Neuronal stem cell (in vitro differentiated cells): ENCODE data around the gene PLA2G2D.

Experiments used
- DNase-seq: peaks from one replicate; pipeline ENCODE4 v3.0.0-alpha.2; 2013; ENCODE audit warnings: low spot score
- H2AFZ ChIP-seq: one replicate; pipeline ENCODE4 v1.6.1; 2013; ENCODE audit warnings: mild to moderate bottlenecking, low read length, inconsistent platforms
- H2AK5ac ChIP-seq: 2 replicates; pipeline ENCODE4 v1.6.1; 2013; ENCODE audit warnings: low read depth, mild to moderate bottlenecking, inconsistent platforms, low read length, moderate library complexity, mixed read lengths
- H2BK120ac ChIP-seq: 2 replicates; pipeline ENCODE4 v1.6.1; 2013; ENCODE audit warnings: low read depth, mild to moderate bottlenecking, inconsistent platforms, low read length, moderate library complexity, mixed read lengths
- H2BK12ac ChIP-seq: one replicate; pipeline ENCODE4 v1.6.1; 2013; ENCODE audit warnings: low read length, inconsistent platforms
- H2BK15ac ChIP-seq: 2 replicates; pipeline ENCODE4 v1.6.1; 2013; ENCODE audit warnings: mild to moderate bottlenecking, low read length, inconsistent platforms, mixed read lengths
- H2BK5ac ChIP-seq: one replicate; pipeline ENCODE4 v1.6.1; 2013; ENCODE audit warnings: inconsistent platforms, mild to moderate bottlenecking, low read length, moderate library complexity
- H3K14ac ChIP-seq: one replicate; pipeline ENCODE4 v1.6.1; 2013; ENCODE audit warnings: low read length, inconsistent platforms
- H3K18ac ChIP-seq: 2 replicates; pipeline ENCODE4 v1.6.1; 2013; ENCODE audit warnings: low read length, inconsistent platforms
- H3K23ac ChIP-seq: 2 replicates; pipeline ENCODE4 v1.6.1; 2013; ENCODE audit warnings: low read depth, mild to moderate bottlenecking, mixed read lengths, low read length, inconsistent platforms; ENCODE audit not compliant: poor library complexity
- H3K27ac ChIP-seq: replicated peaks from 3 replicates; pipeline ENCODE4 v1.5.1; 2013; ENCODE audit warnings: low read length, inconsistent platforms
- H3K27me3 ChIP-seq, 3 experiments: 2 replicates each; pipeline ENCODE4 v1.6.1; 2013; ENCODE audit warnings: low read length in 3 of 3, mild to moderate bottlenecking in 2 of 3, inconsistent platforms in 1 of 3, low read depth in 1 of 3, mixed read lengths in 1 of 3, moderate library complexity in 1 of 3; ENCODE audit not compliant: control insufficient read depth in 3 of 3, insufficient read depth in 3 of 3
- H3K36me3 ChIP-seq, 2 donors: replicated peaks in 1 of 2; 2 replicates each; pipeline ENCODE4 v1.6.1; 2013; ENCODE audit warnings: low read length in 2 of 2; ENCODE audit not compliant: control insufficient read depth in 2 of 2, insufficient read depth in 2 of 2
- H3K4ac ChIP-seq: 2 replicates; pipeline ENCODE4 v1.6.1; 2013; ENCODE audit warnings: inconsistent platforms, mild to moderate bottlenecking, low read length, moderate library complexity
- H3K4me1 ChIP-seq, 2 donors: 1 replicate in 1 of 2; 2 replicates in 1 of 2; pipeline ENCODE4 v1.6.1; 2013; ENCODE audit warnings: low read length in 2 of 2, low read depth in 1 of 2; ENCODE audit not compliant: control insufficient read depth in 2 of 2, insufficient read depth in 1 of 2
- H3K4me2 ChIP-seq: one replicate; pipeline ENCODE4 v1.6.1; 2013; ENCODE audit warnings: mild to moderate bottlenecking, low read length, inconsistent platforms; ENCODE audit not compliant: insufficient read depth, poor library complexity, severe bottlenecking
- H3K4me3 ChIP-seq, 2 donors: 2 replicates each; pipeline ENCODE4 v1.5.1; 2013; ENCODE audit warnings: low read length in 2 of 2, mild to moderate bottlenecking in 2 of 2, inconsistent platforms in 1 of 2, moderate library complexity in 1 of 2
- H3K79me1 ChIP-seq: one replicate; pipeline ENCODE4 v1.6.1; 2013; ENCODE audit warnings: low read depth, mild to moderate bottlenecking, inconsistent platforms, low read length, moderate library complexity
- H3K9ac ChIP-seq: one replicate; pipeline ENCODE4 v1.6.1; 2013; ENCODE audit warnings: mild to moderate bottlenecking, low read depth, low read length, inconsistent platforms; ENCODE audit not compliant: poor library complexity
- H3K9me3 ChIP-seq, 2 donors: replicated peaks in 1 of 2; 2 replicates each; pipeline versions ENCODE3 to v1.6.1; 2013; ENCODE audit warnings: low read length in 2 of 2, mild to moderate bottlenecking in 2 of 2, inconsistent platforms in 1 of 2, low read depth in 1 of 2, mixed read lengths in 1 of 2, moderate library complexity in 1 of 2; ENCODE audit not compliant: control insufficient read depth in 2 of 2, insufficient read depth in 1 of 2
- H4K8ac ChIP-seq: one replicate; pipeline ENCODE4 v1.6.1; 2013; ENCODE audit warnings: low read depth, mild to moderate bottlenecking, inconsistent platforms, low read length, moderate library complexity
- H4K91ac ChIP-seq: one replicate; pipeline ENCODE4 v1.6.1; 2013; ENCODE audit warnings: low read length, low read depth, mild to moderate bottlenecking, inconsistent platforms; ENCODE audit not compliant: poor library complexity
- WGBS, 2 donors: extraction: QIAGEN DNeasy Blood & Tissue Kit; methylation state at CpG; one replicate each; pipeline ENCODE4 v1.1.7; 2013; ENCODE audit warnings: missing lambda C conversion rate in 2 of 2, mixed read lengths in 1 of 2; ENCODE audit not compliant: insufficient read length in 2 of 2, insufficient replicate concordance in 1 of 2; ENCODE audit errors: extremely low coverage in 2 of 2; 5-methylcytosine and 5-hydroxymethylcytosine counted together

Gene PLA2G2D

DNA sequence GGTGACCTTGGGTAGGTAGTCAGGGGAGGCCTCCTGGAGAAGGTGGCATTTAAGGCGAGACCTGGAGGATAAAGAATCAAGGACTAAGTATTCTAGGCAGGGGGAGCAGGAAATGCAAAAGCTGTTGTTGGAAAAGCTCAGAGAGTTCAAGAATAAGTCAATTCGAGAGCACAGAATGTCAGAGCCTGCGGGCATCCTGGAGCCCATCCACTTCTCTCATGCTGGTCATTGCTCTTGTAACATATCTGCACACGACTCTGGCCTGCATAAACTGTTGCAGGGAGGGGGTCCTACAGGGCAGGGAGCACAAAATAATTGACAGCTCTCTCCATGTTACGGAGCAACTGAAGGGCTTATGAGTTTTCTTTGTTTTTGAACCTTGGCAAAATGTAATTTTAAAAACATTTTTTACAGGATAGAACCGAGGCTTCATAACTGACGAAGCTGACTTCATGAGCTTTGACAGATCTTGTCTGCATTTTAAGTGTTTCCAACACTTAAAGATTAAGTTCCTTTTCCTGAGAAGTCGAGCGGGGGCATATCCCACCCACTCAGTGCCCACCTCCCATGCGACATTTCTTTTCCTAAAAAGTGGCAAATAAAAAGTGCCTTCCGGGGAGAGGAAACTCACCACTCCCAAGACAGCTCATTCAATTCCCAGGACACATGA is 45.1 kb downstream of the PLA2G2D start:
- H3K27me3 ChIP-seq = peaks cover 0 to 8% (median 0%) of the 10 kb centered on the region in 3 experiments
- no peak for DNase-seq

GRCh38 chr1:20073256-20073655 is 46.1 kb downstream of the PLA2G2D start:
- Histone ChIP-seq H3K14ac (no peak overlapping the region), H3K4me3 (no peak overlapping the region), H3K27ac (no peak overlapping the region), H2AK5ac (no peak overlapping the region), H3K36me3 (no peaks in the 10 kb centered on the region), H2BK12ac (no peak overlapping the region), H3K4ac (no peak overlapping the region), H4K91ac (no peak overlapping the region), H2BK5ac (no peak overlapping the region), H3K27me3 (peaks cover 0 to 12% (median 0%) of the 10 kb centered on the region in 3 experiments), H3K4me1 (no peaks in the 10 kb centered on the region), H3K4me2 (no peak overlapping the region), H3K23ac (no peak overlapping the region), H2BK15ac (no peak overlapping the region), H2AFZ (no peak overlapping the region), H2BK120ac (no peak overlapping the region), H4K8ac (no peak overlapping the region), H3K9ac (no peak overlapping the region), H3K18ac (no peak overlapping the region), H3K79me1 (no peaks in the 10 kb centered on the region), H3K9me3 (no peaks in the 10 kb centered on the region)
- no peak for DNase-seq
- WGBS, 2 donors = no CpG with 5 or more reads among the region's 2 CpGs

More for the DNA sequence above, 45.1 kb downstream of the PLA2G2D start:
- no peak overlapping the region for H2AFZ ChIP-seq
- H2AK5ac ChIP-seq = no peak overlapping the region
- no peak overlapping the region for H3K23ac ChIP-seq
- no peak overlapping the region for H3K4me2 ChIP-seq
- H3K79me1 ChIP-seq = no peaks in the 10 kb centered on the region
- no peak overlapping the region for H2BK15ac ChIP-seq
- H3K4me3 ChIP-seq = no peak overlapping the region
- no peak overlapping the region for H2BK5ac ChIP-seq
- no peaks in the 10 kb centered on the region for H3K4me1 ChIP-seq
- no peak overlapping the region for H3K14ac ChIP-seq
- H4K91ac ChIP-seq = no peak overlapping the region
- no peak overlapping the region for H3K18ac ChIP-seq
- no peak overlapping the region for H2BK12ac ChIP-seq
- no peak overlapping the region for H3K27ac ChIP-seq
- no peak overlapping the region for H4K8ac ChIP-seq
- no peaks in the 10 kb centered on the region for H3K36me3 ChIP-seq
- no peak overlapping the region for H3K9ac ChIP-seq
- H3K4ac ChIP-seq = no peak overlapping the region
- WGBS, 2 donors = no CpG with 5 or more reads among the region's 11 CpGs
- no peaks in the 10 kb centered on the region for H3K9me3 ChIP-seq
- no peak overlapping the region for H2BK120ac ChIP-seq

- H4K91ac ChIP-seq = no peak overlapping the region
- H2BK15ac ChIP-seq = no peak overlapping the region
- no CpG with 5 or more reads among the region's 7 CpGs for WGBS, 2 donors
- no peak overlapping the region for H3K4me3 ChIP-seq
- H2AK5ac ChIP-seq = no peak overlapping the region
- H2BK5ac ChIP-seq = no peak overlapping the region
- H3K23ac ChIP-seq = no peak overlapping the region
- H3K4me2 ChIP-seq = no peak overlapping the region
- H4K8ac ChIP-seq = no peak overlapping the region
- no peak overlapping the region for H3K9ac ChIP-seq
- no peak overlapping the region for H3K27ac ChIP-seq
- H3K4ac ChIP-seq = no peak overlapping the region
- DNase-seq = no peak
- no peak overlapping the region for H3K14ac ChIP-seq
- no peak overlapping the region for H2BK12ac ChIP-seq
- no peaks in the 10 kb centered on the region for H3K36me3 ChIP-seq
- no peak overlapping the region for H3K18ac ChIP-seq
- no peaks in the 10 kb centered on the region for H3K9me3 ChIP-seq
- H3K79me1 ChIP-seq = no peaks in the 10 kb centered on the region
- no peak overlapping the region for H2AFZ ChIP-seq
- peaks cover 0 to 12% (median 0%) of the 10 kb centered on the region in 3 experiments for H3K27me3 ChIP-seq
- H2BK120ac ChIP-seq = no peak overlapping the region
- H3K4me1 ChIP-seq = no peaks in the 10 kb centered on the region
Measured at GRCh38 chr1:20072771-20073170, 46.6 kb downstream of the PLA2G2D start.

DNA sequence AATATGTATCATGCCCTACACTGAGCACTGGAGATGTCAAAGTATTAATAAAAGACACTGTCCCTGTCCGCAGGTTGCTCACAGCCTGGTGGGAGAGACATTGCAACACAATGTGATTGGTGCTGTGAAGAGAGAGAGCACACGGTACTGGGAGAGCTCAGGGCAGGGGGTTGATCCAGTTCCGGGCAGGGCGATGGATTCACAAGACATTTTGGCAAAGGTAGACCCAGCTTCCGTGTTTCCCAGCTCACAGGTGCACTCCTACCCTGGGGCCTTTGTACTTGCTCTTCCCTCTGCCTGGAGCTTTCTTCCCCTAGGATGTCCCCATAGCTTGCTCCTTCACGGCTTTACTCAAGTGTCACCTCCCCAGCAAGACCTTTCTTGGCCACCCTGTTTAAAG is 47.9 kb downstream of the PLA2G2D start:
- Histone ChIP-seq H2BK15ac (no peak overlapping the region), H3K4me1 (no peaks in the 10 kb centered on the region), H3K27me3 (peaks cover 0 to 12% (median 0%) of the 10 kb centered on the region in 3 experiments), H3K9me3 (no peaks in the 10 kb centered on the region), H3K27ac (no peak overlapping the region), H3K9ac (no peak overlapping the region), H3K79me1 (no peaks in the 10 kb centered on the region), H2AFZ (no peak overlapping the region), H2AK5ac (no peak overlapping the region), H3K36me3 (no peaks in the 10 kb centered on the region), H3K4me2 (no peak overlapping the region), H4K8ac (no peak overlapping the region), H3K4me3 (no peak overlapping the region), H2BK12ac (no peak overlapping the region), H2BK5ac (no peak overlapping the region), H3K18ac (no peak overlapping the region), H4K91ac (no peak overlapping the region), H2BK120ac (no peak overlapping the region), H3K4ac (no peak overlapping the region), H3K14ac (no peak overlapping the region), H3K23ac (peak overlapping the region; percentile 21)
- no peak for DNase-seq
- WGBS, 2 donors = no CpG with 5 or more reads among the region's 6 CpGs
